Stimulated activated CD8-positive, alpha-beta memory T cell treated with anti-CD3 and anti-CD28 coated beads, Interleukin-12 subunit alpha, Interleukin-12 subunit beta, amount 100 ng/mL, for 4 hours (primary cell): ENCODE results near the gene PDZRN3.

ENCODE experiments used
- DNase-seq: peaks from one replicate; pipeline ENCODE4 v3.0.0-alpha.2; 2020; ENCODE audit warnings: low read depth

Gene PDZRN3

DNA sequence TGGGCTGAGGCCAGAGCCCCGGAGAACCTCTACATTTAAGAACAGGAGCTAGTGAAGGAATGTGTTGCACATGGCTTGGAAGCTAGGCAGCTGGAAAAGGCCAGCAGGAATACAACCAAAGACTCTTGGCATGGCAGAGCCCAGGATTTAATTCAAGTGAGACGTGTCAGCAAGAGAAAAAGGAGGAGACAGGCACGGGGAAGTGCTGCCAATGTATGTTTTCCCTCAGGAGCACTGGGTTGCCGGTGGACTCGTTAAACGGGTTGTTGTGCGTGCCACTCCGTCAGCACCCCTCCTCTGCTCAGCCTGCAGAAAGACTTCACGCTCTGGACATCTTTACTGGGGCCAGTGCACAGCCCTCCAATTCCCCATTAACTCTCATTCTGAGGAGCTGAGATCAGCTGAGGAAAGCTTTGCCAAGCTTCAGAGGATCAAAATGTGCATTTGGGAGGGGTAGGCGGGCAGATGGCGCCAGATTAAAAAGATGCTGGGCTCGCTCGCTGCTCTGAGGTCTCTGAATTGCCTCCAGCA, 103.7 kb downstream of the PDZRN3 start:
- no peak for DNase-seq

DNA sequence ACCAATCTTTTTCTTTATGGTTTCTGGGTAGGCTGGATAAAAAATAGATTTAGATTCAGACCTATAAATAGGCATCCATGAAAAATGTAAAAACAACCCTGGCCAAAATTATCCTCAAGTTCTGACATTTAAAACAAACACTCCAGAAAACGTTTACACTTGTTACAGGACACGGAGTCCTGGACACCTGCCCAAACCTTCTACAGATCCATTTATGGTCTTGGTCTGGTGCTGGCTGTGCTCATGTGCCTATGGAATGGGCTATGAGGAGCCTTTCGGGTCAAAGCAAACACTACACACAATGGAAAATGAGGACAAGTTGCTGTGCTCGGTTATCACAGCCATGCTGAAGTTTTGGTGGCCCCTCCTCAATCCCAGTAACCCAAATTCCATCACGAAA, 108.1 kb downstream of the PDZRN3 start:
- no peak for DNase-seq

DNA sequence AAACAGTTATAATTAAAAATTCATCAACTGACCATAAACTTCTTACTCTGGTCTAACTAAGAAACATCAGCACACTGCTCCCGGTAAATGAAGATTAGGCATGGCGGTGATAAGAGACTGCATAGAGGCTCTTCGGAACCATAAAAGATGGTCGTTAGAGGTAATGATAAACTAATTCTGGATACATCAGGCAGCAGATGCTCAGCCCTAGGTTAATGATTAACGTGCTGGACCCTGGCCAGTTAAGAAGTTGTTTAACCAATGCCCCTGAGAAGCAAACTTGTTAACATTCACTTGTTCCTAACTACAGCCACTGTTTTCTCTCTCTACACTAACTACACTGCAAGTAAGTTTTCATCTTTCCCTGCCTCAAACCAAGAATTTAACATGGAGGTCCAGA, 111.5 kb downstream of the PDZRN3 start:
- DNase-seq: no peak

DNA sequence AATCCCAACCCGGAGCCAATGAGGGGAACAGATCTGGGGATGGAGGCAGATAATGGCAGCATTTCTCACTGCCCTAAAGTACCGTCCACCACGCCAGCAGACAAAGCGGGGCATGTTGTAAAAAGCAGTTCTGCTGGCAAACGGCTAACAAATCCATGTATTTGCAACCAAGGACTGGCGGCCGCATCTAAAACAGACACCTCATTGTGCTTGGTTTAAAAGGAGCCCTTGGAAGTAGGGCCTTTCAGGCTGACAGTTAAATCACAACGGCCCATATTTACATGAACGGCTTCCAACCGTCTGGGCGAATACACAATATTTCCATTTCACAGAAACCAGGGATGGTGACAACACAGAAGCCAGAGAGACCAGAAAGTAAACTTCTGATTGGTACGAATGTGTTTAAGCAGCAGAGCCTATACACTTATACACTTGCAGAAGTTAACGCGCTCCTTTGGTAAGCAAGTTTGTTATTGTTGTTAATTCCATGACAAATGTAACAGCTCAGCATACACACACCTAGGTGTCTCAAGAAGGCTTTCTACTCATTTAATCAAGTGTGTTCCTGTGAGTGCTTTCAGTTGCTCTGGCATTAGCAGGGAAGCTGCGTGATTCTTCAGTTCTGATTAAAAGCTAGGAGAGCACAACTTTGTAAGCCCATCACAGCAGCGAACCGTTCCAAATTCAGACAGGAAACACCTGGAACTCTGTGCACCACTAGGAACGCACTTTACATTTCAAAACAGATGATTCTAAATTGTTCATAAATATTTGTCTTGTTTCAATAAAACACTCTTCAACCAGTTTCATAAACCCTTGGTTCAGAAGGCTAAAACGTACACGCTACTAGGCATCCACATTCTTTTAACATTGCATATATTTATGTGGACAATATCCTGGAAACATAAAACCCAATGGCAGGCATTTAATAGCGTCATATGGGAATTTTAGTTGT, 112.9 kb downstream of the PDZRN3 start:
- DNase-seq: no peak

DNA sequence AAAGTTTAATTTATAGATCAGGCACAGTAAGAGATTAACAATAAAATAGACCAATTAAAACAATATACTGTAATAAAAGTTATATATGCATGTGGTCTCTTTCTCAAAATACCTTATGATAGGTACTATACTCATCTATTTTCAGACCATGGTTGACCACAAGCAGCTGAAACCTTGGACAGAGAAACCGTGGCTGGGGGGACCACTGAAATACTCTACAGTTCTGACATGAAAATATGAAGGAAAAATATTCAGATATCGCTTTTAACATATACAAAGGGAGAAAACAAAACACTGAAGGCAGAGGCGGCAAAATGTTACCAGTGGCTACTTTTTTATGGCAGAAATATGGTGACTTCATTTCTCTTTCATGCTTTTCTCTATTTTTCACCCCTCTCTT, 114.0 kb downstream of the PDZRN3 start:
- DNase-seq: no peak

DNA sequence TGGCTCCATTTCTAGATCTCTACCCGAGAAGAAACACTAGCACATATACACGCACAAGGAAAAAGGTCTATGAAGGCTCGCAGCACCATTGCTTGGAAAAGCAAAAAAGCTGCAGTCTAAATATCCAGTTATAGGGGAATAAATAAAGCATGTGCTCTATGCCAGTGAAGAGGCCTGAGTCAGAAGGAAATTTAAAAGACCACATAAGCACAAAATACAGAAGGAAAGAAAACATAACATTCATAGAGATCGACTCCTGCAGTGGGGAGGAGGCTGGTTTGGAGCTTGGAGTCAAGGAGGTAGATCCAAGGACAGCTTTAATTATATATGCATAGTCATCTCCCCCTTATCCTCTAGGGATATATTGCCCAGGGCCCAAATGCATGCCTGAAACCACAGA, 114.4 kb downstream of the PDZRN3 start:
- no peak for DNase-seq

DNA sequence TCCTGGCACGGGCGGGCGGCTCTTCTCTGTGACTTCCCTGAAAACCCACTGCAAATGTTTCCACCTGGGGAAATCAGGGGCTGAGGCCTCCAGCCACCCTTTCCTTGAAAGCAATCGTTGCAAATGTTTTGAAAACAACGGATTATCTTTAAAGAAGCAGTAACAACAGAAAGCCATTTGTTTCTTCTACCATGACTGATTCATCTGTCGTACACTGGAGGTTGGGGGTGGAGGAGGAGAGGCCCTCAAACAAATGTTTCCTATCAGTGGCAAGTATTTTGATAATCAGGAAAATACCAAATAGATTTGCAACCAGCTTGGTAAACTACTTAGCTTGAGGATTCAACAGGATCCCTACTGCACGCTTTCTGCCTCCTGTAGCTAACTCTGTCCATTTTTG, 114.9 kb downstream of the PDZRN3 start:
- DNase-seq: no peak

DNA sequence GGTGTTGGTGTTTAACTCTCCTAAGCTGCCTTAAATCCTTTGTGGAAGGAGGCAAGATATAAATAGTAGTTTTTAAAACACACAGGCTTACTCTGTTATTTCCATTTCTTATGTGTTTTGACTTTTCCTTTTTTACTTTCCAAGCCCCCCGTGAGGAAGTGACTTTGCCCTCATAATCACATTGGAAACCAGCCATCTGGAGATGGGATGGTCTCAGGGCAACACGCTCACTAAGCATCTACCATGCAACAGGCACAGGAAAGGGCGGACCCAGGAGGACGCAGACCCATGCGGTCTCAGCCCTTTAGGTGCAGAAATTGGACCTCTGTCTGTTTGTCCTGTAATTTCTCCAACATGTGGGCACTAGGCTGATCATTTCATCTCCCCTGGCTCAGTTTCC, 115.7 kb downstream of the PDZRN3 start:
- DNase-seq: no peak

DNA sequence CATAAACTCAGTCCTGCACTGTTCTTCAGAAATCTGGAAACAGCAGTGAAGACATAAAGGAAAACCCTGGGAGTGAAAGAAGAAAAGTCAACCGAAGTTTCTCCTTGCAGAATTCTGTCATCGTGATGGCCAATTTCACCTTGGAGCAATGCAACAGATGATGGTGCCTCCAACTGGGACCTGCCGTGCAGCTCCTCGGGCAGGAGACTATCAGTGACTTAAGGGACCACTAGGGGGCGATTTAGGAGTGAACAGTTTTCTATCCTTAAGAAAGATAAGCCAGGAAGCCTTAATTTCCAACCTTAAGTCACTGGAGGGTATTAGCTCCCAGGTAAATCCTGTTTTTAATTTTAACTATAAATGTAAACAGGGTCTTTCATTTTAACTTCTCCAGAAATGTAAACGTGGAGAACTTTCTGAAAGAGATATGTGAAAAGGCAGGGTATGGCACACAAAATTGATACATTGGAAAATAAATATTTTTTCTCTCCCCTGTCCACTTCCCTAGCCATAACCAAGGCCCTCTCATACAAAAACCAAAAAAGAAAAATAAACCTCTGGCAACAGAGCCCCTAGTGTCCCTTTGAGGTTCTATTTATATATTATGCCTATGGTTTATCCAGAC, 116.3 kb downstream of the PDZRN3 start:
- no peak for DNase-seq

DNA sequence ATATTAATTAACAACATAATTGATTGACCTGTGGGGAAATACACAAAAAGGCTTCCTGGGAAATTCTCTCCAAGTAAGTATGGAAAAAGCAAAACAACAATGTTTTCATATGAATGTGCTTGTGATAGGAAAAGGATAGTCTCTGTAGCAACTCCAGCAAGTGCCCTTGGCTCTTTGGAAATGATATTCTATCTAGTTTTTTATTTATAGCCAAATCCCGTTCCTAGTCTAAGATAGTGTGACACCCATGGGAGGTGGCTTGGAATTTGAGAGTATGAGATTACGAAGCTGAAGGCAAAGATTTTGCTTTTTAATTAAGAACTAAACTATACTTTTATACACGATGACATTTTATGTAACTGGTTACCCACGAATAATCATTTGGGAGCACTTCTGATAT, 119.9 kb downstream of the PDZRN3 start:
- DNase-seq: no peak

DNA sequence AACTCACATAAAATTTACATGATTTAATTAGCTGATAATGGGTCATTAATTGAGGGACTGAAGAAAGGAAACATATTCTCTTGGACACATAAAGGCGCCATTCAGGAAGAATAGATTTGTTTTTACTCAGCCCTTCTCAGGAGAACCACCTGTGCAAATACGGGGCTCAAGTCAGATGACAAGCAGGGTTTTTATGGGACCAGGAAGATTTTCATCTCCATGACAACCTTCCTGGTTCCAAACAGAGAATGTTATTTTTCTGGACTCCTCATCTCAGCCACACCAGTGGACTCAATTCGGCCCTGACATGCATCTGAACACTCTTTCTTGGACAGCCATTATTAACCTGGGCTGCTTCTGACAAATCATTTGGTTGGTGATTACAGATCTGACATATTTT, 120.5 kb downstream of the PDZRN3 start:
- no peak for DNase-seq

DNA sequence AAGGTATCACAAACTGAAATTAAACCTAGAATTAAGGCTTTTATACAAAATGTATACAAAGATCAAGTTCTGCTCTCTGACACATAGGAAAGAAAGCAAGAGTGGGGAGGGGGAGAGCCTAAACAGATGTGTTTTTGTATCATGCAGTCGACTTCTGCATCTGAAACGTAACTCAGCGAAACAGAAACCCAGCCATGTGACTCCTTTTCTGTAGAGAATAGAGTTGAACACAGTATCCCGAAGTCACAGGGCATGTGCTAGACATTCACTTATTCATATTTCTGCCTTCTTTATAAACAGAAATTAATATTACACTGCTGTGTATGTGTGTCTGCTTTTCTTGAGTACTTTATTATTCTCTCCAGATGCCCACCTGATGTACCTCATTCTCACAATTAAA, 121.0 kb downstream of the PDZRN3 start:
- DNase-seq: no peak

DNA sequence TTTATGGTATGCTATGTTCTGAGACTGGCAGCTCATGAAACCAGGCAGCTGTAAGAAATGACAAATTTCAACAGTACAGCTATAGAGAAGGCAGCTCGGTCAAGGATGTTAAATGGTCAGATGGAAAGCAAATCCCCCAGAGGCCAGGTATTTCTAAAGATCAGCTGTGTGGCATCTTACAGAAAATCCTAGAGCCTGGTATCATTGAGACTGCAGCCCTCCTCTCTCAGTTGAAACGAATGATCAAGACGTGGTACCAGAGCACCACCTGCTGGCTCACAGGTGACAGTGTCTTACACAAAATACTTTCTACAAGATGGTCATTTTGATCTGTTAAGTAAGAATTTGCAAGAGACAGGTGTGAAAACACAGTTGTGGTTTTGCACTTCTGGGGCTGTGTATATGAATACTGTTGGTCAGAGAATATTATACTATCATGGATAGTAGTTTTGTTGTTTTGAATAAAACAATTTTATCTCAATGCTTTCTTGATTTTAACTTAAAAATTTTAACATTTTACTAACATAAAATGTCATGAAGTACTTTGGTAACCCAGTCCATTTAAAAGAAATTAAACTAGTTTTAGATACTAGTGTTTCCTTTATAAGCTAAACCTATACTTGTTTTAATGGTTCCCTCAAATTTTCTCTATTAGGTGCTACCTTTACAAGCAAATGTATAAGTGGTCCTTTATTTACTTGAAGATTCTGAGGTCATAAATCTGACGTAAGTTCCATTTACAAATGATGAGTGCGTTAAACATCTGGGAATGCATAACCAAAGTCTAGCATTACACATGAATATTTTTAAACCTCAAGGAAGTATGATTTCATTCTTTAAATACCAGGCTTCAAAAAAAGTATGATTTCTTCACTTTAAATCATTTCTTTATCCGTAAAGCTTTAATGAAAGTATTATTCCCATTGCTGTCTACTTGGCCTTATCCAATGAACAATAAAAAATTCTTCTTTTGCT, 121.8 kb downstream of the PDZRN3 start:
- DNase-seq: no peak

DNA sequence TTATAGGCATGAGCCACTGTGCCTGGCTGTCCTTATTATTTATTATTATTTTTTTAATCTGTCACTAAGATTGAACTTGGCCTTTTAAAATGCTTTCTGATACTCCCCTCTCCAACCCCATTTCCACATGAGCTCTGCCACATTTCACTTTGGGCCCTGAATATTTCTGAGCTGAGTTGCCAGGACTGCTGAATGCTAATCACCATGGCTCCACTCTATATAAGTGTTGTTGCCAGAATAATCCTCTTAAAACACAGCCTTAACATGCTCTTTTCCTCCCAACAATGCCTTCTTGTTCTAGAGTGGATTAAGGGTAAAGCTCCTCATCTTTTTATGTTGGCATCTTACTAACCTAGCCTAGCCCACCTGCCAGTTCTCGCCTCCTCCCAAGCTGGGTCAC, 124.4 kb downstream of the PDZRN3 start:
- no peak for DNase-seq

DNA sequence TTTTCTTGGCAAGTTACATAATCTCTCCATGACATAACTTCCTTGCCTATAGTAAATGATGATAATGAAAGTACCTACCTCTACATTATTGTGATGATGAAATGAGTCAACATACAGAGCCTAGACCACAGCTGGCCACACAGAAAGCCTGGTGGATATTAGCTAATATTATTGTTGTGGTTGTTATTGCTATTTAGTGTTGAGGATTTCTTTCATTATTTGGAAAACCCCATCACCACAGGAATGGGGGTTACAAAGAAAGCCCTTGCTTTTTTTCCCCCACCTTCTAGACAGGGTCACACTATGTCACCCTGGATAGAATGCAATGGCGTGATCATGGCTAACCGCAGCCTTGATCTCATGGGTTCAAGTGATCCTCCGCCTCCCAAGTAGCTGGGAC, 125.0 kb downstream of the PDZRN3 start:
- DNase-seq: no peak

DNA sequence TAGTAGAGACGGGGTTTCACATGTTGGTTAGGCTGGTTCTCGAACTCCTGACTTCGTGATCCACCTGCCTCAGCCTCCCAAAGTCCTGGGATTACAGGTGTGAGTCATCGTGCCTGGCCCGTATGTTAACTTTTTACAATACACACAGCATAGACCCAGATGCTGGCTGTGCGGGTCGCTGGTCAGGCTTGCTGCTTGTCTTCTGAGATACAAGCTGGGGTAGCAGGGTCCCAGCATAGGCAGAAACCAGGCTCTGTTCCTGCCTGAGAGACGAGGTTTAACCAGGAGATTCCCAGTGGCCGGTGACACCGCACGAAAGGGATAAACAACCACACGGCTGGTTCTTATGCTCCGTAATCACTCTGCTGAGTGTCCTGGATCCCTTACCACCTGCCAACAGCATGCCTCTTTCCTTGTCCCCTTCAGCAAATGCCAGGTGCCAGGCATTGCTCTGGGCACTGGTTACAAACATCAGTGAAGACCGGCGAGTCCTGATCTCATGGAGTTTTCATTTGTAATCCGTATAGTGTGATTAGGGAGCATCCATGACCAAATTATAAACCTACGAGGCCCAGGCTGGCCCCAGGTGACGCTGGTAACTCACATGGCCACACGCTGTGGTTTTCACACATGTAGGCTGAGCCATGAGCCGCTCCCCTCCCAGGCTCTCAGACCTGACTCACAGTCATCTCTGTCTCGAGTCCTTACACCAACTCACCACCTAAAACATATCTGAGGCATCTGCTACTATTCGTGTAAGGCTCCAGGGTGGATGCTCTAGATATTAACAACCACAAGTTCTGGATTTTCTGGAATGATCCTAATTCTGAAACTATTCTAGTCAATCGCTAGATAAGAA, 125.7 kb downstream of the PDZRN3 start:
- DNase-seq: no peak

DNA sequence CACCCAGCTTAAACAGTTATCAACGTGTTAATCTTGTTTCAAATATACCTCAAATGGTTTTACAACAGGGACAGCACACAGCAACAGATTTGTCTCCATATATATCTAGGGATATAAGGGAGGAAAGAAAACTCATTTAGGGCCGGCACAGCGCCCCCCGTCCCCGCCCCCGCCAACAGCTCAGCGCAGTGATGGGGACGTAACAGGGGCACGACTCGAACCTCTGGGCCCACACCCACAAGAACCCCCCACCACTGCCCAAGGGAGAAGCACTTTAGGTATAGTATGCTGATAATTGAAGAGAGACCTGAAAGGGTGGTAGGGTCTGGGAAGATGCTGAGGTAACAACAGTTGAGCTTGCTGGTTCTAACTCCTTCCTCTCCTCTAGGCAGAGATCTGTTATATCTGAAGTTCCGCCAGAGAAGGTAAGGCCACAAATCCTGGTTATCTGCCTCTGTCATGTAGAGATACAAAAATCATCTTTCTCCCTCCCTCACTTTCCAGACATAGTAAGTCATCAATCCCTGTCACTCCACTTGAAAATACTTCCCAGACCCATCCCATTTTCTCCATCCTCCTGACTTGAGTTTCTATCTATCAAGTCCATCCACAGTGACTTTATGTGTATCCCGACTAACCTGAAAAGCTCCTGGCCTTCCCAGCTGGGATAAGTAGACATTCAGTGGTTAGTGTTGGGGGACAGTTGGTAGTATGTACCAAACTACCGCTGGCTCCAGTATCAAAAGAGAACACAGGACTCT, 126.9 kb downstream of the PDZRN3 start:
- DNase-seq: no peak

DNA sequence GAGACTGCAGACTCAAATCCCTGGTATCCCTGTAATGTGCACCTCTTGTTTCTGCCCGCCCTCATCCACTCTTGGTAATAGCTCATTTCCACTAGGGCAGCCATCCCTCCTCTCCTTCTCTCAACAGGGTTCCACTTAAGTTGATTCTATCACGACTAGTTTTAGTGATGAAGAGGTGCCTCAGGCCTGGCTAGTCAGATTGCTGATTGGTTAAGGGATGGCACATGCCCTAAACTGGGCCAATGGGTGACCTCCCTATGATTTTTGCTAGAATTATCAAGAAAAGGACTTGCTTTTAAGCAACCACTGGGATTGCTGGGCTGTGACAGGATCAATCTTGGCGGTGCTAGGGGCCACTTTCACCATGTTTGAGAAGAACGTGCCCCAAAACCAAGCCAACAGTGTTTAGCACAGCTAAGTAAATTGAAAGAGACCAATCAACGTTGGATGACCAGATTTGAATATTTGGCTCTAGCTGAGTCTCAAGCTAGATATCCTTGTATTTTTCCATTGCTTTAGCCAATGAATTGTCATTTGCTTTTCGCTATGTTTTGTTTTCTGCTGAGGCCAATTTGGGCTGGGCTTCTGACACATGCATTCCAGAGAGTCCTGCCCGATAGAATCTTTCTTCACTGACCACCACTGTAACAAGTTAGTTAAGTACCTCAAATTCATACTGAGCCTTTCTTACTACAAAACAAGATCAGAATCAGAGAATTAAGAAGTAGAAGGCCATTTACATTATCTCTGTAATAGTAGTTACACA, 131.0 kb downstream of the PDZRN3 start:
- no peak for DNase-seq

DNA sequence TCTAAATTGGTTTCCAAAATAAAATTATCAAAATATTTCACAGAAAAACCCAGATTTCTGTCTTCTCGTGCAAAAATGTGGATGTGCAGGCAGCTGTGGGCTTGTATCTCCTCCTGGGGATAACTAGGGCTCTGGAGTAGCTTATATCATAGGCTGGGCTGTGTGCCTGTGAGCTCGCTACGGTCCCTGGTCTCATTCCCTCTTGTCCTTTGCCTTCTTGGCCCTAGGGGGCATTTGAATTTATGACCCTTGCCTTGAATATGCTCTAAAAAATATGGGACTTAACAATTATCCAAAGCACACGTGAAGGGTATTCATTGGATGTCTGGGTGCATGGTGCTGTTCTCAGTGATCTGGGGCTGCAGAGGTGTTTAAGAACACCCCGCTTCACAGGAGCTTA, 132.6 kb downstream of the PDZRN3 start:
- DNase-seq: no peak

DNA sequence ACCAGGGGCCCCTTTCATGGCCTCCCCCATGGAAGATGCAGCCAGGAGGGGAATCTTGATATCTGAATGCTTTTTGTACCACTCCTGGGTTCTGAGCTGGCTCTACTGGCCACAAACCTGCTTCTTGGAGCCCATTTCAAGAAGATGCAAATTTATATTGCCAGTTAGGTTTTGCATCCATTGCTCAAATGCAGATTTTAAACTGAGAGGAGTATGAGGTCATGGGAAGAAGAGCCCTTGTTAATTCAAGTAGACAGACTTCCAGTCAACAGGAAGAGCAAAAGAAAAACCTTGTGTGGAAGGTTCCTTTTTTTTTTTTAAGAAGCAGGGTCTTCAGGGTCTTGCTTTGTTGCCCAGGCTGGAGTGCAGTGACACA, 133.5 kb downstream of the PDZRN3 start:
- no peak for DNase-seq
